GM10248 (cell line): ENCODE measurements around the gene EGFLAM.

Experiments
- CTCF ChIA-PET: fragments of 300-600 bp; sonication (Branson Sonifier 250); formaldehyde crosslinking; extraction: SDS; loops from one replicate; lab custom pipeline; 2021; ENCODE audit warnings: antibody characterized with exemption; lab: Yijun Ruan, JAX
- POLR2A ChIA-PET: fragments of 350-650 bp; sonication (Branson Sonifier 250); formaldehyde crosslinking; extraction: SDS; loops from one replicate; lab custom pipeline; 2020; ENCODE audit warnings: antibody characterized with exemption; lab: Yijun Ruan, JAX
- DNase-seq: peaks from one replicate; pipeline ENCODE4 v3.0.0; 2012; ENCODE audit errors: extremely low spot score
- TF ChIP-seq, protein P1 (sequence below): IDR thresholded peaks from 2 replicates; pipeline ENCODE4 v1.5.1; 2012; ENCODE audit warnings: mild to moderate bottlenecking, low read depth; ENCODE audit errors: extremely low read depth, missing control alignments, control extremely low read depth

EGFLAM gene

DNA sequence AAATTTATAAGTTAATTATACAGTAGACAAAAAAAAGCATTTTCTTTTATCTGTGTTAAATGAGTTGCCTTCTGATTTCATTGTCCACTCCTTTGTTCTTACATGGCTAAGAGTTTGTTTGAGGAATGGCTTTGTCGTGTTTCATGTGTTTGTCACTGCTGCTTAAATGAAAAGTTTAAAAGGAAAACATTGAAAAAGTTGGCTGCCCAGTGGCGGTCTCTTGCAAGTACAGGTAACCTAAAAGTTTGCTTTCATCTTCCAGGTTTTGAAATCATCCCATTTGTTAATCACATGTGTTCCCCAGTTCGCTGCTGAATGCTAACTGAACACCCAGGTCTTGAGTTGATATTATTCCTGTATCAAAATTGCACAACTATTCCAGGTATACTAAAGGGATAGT lies 33.9 kb downstream of the EGFLAM start:
- TF ChIP-seq, protein P1, sequence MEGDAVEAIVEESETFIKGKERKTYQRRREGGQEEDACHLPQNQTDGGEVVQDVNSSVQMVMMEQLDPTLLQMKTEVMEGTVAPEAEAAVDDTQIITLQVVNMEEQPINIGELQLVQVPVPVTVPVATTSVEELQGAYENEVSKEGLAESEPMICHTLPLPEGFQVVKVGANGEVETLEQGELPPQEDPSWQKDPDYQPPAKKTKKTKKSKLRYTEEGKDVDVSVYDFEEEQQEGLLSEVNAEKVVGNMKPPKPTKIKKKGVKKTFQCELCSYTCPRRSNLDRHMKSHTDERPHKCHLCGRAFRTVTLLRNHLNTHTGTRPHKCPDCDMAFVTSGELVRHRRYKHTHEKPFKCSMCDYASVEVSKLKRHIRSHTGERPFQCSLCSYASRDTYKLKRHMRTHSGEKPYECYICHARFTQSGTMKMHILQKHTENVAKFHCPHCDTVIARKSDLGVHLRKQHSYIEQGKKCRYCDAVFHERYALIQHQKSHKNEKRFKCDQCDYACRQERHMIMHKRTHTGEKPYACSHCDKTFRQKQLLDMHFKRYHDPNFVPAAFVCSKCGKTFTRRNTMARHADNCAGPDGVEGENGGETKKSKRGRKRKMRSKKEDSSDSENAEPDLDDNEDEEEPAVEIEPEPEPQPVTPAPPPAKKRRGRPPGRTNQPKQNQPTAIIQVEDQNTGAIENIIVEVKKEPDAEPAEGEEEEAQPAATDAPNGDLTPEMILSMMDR = no peak
- no peak for DNase-seq
- POLR2A ChIA-PET = no interaction called here
- CTCF ChIA-PET = interaction anchor here (1.6 kb wide), 1 partner anchor 11 kb away, joined by 5 read pairs; no protein-coding TSS in a partner anchor

DNA sequence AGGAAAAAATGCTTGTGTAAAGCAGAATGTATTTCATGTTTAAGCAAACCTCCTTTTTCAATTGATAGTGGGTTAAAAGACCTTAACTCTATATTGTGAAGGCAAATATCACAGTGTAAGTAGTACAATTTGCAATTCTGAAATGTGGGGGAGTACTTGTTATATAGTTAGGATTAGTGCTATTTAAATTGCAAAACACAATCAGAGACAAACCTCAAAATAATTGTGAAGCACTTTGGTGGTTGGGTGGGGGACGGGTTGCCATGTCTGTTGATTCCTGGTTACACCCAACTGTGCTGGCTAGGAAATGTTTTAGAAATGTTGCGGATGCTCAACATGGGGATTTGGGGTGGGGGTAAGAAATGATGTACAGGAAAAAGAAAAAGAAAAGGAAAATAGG lies 37.4 kb downstream of the EGFLAM start:
- TF ChIP-seq, protein P1 = no peak
- no peak for DNase-seq
- CTCF ChIA-PET = no interaction called here
- POLR2A ChIA-PET = no interaction called here

DNA sequence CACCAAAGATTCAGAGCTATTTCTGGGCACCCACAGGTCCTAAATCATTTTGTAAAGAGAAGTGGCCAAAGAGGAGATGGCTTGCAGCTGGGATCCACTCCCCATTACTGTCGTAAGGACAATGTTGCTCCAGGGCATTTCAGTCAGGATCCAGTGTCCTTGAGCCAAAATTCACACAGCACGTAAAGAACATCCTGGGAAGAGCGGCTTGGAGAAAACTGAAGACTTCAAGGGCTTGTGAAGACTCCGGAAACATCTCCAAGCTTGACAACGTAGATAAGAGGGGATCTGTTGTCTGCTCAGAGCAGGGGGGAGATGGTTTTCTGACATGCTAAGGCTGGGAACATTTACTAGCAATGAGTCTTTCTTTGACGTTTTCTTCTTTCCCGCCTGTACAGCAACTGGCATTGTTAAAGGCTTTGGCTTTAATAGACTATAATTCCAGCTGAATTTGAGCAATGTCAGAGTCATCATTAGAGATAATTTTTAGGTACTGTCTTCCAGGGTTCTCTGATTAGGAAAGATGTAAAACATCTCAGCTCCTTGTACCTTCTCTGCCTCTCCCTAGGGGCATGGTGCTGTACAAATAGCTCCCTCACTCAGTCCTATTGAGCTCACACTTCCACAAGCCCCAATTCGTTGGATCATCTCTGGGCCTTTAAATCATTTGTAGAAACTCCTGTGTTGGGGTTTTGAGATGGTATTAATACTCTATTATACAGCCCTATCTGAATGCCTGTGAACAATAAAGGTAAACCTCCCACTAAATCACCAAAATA lies 39.7 kb downstream of the EGFLAM start:
- CTCF ChIA-PET = interaction anchor here (1.0 kb wide), 1 partner anchor 18 kb away, joined by 3 read pairs; no protein-coding TSS in a partner anchor
- POLR2A ChIA-PET = no interaction called here
- no peak for DNase-seq
- TF ChIP-seq, protein P1 = no peak

DNA sequence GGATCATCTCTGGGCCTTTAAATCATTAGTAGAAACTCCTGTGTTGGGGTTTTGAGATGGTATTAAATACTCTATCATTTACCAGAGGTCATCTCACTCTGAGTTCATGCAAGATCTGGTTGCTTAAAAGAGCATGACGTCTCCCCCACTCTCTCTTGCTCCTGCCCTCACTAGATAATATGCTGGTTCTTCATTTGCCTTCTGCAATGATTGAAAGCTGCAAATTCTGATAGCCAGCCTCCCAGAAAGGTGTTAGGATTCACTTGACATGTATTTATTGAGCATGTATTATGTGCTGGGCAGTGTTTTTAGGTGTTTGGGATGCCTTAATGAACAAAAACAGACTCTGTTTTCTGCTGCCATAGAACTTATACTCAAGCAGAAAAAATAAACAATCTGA lies 41.2 kb downstream of the EGFLAM start:
- CTCF ChIA-PET = no interaction called here
- DNase-seq = no peak
- TF ChIP-seq, protein P1 = no peak
- POLR2A ChIA-PET = no interaction called here

DNA sequence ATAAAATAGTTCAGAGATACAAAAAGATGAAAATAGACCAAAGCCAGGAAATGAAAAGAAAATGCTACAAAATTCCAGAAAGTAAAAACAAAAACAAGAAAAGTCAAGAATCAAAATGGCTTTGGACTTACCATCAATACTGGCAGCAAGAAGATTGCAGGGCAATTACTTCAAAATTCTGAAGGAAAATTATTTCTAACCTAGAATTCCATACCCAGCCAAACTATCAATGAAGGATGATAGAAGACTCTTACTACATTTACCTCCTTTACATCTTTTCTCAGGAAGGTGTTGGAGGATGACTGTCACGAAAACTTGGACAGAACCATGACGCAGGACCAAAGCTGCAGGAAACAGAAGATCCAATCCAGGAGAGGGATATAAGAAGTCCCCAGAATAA lies 46.8 kb downstream of the EGFLAM start:
- CTCF ChIA-PET = interaction anchor here (1.5 kb wide), 1 partner anchor 18 kb away, joined by 3 read pairs; no protein-coding TSS in a partner anchor
- no peak for DNase-seq
- TF ChIP-seq, protein P1 = no peak
- POLR2A ChIA-PET = no interaction called here

DNA sequence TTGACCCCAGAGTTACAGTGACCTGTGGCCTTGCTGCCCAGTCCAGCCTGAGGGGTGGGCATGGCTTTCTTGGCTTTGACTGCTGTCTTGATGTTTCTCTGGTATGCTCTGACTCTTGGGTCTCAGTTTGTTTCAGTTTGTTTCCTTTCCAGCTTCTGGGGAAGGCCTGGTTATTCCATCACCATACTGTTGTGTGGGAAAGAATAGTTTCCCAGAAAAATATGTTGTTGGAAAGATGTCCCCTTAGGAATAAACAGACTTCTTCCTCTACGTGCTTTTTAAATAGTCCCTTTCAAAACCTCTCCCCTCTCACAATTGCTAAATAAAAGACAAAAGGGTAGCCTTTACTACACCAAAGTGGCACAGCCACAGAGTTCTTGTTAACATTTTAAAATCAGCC lies 49.5 kb downstream of the EGFLAM start:
- ChIA-PET POLR2A (no interaction called here), CTCF (no interaction called here)
- TF ChIP-seq, protein P1 = no peak
- no peak for DNase-seq
